GM12878 (cell line): ENCODE results near the gene TEF. TPM values are rescaled to one million over a fixed set of nuclear protein-coding genes. Genes with fewer than 3 reads are reported as not detected.

Source experiments
- ATAC-seq: fragments of 200-7000 bp; cut with Tn5 transposase; 3 replicates; pipeline ENCODE4 v1.9.1; 2020; ENCODE audit warnings: mild to moderate bottlenecking, moderate library complexity
- BruUV-seq: library from RNA; stranded (reverse); fragments of 400-500 nt; replicated peaks from 2 replicates; lab custom pipeline; 2021; lab: Mats Ljungman, UMichigan
- CTCF ChIA-PET: fragments of 300-600 bp; sonication (Branson Sonifier 250); formaldehyde crosslinking; extraction: SDS; loops from one replicate; lab custom pipeline; 2021; ENCODE audit warnings: inconsistent platforms; lab: Yijun Ruan, JAX
- POLR2A ChIA-PET: fragments of 350-600 bp; formaldehyde crosslinking; extraction: SDS; loops from one replicate; lab custom pipeline; 2021; ENCODE audit warnings: inconsistent platforms; lab: Charles Lee
- RAD21 ChIA-PET: fragments of 300-600 bp; sonication (Branson Sonifier 250); formaldehyde crosslinking; loops from one replicate; lab custom pipeline; 2023; ENCODE audit warnings: antibody characterized with exemption; ENCODE audit not compliant: unreplicated experiment; lab: Charles Lee
- SMC1A ChIA-PET: fragments of 300-600 bp; sonication (Branson Sonifier 250); formaldehyde crosslinking; loops from one replicate; lab custom pipeline; 2023; ENCODE audit not compliant: unreplicated experiment, uncharacterized antibody; lab: Charles Lee
- DNase-seq: peaks from one replicate; pipeline ENCODE4 v3.0.0-alpha.2; 2011; ENCODE audit warnings: low read depth, low spot score
- FAIRE-seq: peaks from 3 replicates; lab custom pipeline; 2011; peaks lifted over from hg19 to GRCh38; lab: Jason Lieb, UNC
- H2AFZ ChIP-seq: 2 replicates; pipeline ENCODE4 v1.6.0; 2011; ENCODE audit warnings: low read depth, low read length, control low read depth; ENCODE audit not compliant: control insufficient read depth
- H3K27ac ChIP-seq: 2 replicates; pipeline ENCODE4 v1.5.1; 2011; ENCODE audit warnings: control low read depth; ENCODE audit not compliant: control insufficient read depth, insufficient read depth
- H3K27me3 ChIP-seq, 2 experiments: replicated peaks in 1 of 2; 2 replicates each; pipeline versions ENCODE4 v1.6.0 to v1.6.1; 2011; ENCODE audit warnings: low read length in 1 of 2; ENCODE audit not compliant: control insufficient read depth in 2 of 2, insufficient read depth in 2 of 2
- H3K36me3 ChIP-seq, 2 experiments: 2 replicates each; pipeline ENCODE4 v1.5.1; 2011; ENCODE audit warnings: low read length in 1 of 2; ENCODE audit not compliant: control insufficient read depth in 2 of 2, insufficient read depth in 2 of 2
- H3K4me1 ChIP-seq: 2 replicates; pipeline ENCODE4 v1.6.1; 2011; ENCODE audit warnings: mild to moderate bottlenecking, low read length, moderate library complexity, mixed read lengths; ENCODE audit not compliant: control insufficient read depth, insufficient read depth
- H3K4me2 ChIP-seq: 2 replicates; pipeline ENCODE4 v1.6.0; 2011; ENCODE audit warnings: control low read depth; ENCODE audit not compliant: control insufficient read depth, insufficient read depth
- H3K4me3 ChIP-seq: fragments of 200-600 bp; sonication (generic); 2 replicates; pipeline ENCODE4 v1.5.1; 2016
- H3K79me2 ChIP-seq: 2 replicates; pipeline ENCODE4 v1.6.0; 2011; ENCODE audit warnings: low read length; ENCODE audit not compliant: control insufficient read depth, insufficient read depth
- H3K9ac ChIP-seq: 2 replicates; pipeline ENCODE4 v1.8.0; 2011; ENCODE audit warnings: low read length, control low read depth, mixed read lengths; ENCODE audit not compliant: control insufficient read depth, insufficient read depth
- H3K9me3 ChIP-seq: replicated peaks from 3 replicates; pipeline ENCODE4 v1.5.1; 2011; ENCODE audit warnings: mild to moderate bottlenecking, low read length; ENCODE audit not compliant: control insufficient read depth, insufficient read depth
- H4K20me1 ChIP-seq: 2 replicates; pipeline ENCODE4 v1.6.0; 2011; ENCODE audit not compliant: control insufficient read depth, insufficient read depth
- BACH1 ChIP-seq: fragments of 450-650 bp; IDR thresholded peaks from 2 replicates; pipeline ENCODE4 v1.6.1; 2017; ENCODE audit warnings: mild to moderate bottlenecking, borderline replicate concordance
- CBFB ChIP-seq: IDR thresholded peaks from 2 replicates; pipeline ENCODE4 v1.6.1; 2016; ENCODE audit warnings: antibody characterized with exemption, low read depth
- FOXM1 ChIP-seq: IDR thresholded peaks from 2 replicates; pipeline ENCODE4 v1.6.1; 2012; ENCODE audit warnings: low read depth, mild to moderate bottlenecking, inconsistent platforms, low read length, moderate library complexity
- GABPA ChIP-seq: IDR thresholded peaks from 2 replicates; pipeline ENCODE4 v1.6.1; 2014; ENCODE audit warnings: antibody characterized with exemption, low read depth, mild to moderate bottlenecking, inconsistent platforms
- MEF2A ChIP-seq: IDR thresholded peaks from 2 replicates; pipeline ENCODE4 v1.6.1; 2011; ENCODE audit warnings: low read depth, mild to moderate bottlenecking, low read length, moderate library complexity; ENCODE audit not compliant: insufficient read depth
- MEF2B ChIP-seq: fragments of 450-650 bp; IDR thresholded peaks from 2 replicates; pipeline ENCODE4 v1.6.1; 2018; ENCODE audit warnings: mild to moderate bottlenecking, moderate library complexity; ENCODE audit not compliant: partially characterized antibody, poor library complexity, severe bottlenecking
- PAX5 ChIP-seq: IDR thresholded peaks from 2 replicates; pipeline ENCODE4 v1.6.1; 2011; ENCODE audit warnings: low read depth, low read length, borderline replicate concordance
- PAX8 ChIP-seq: fragments of 450-650 bp; IDR thresholded peaks from 2 replicates; pipeline ENCODE4 v1.6.1; 2017; ENCODE audit warnings: mild to moderate bottlenecking, moderate library complexity
- RELB ChIP-seq: fragments of 450-650 bp; IDR thresholded peaks from 2 replicates; pipeline ENCODE4 v1.6.1; 2017; ENCODE audit warnings: low read depth, mild to moderate bottlenecking, moderate library complexity
- RUNX3 ChIP-seq: IDR thresholded peaks from 2 replicates; pipeline ENCODE4 v1.6.1; 2012; ENCODE audit warnings: low read length, inconsistent platforms
- SMC3 ChIP-seq: IDR thresholded peaks from 2 replicates; pipeline ENCODE4 v1.6.1; 2011; ENCODE audit warnings: low read length, improper control_type of control experiment, borderline replicate concordance
- SP1 ChIP-seq: IDR thresholded peaks from one replicate; pipeline ENCODE4 v1.6.1; 2011; ENCODE audit warnings: low read depth, low read length
- TAF1 ChIP-seq: IDR thresholded peaks from 2 replicates; pipeline ENCODE4 v1.6.1; 2011; ENCODE audit warnings: mild to moderate bottlenecking, low read depth, low read length, borderline replicate concordance
- ZBED1 ChIP-seq: IDR thresholded peaks from 2 replicates; pipeline ENCODE4 v1.6.1; 2016; ENCODE audit warnings: borderline replicate concordance
- WGBS: methylation state at CpG from one replicate; pipeline ENCODE4 v1.1.6; 2016; ENCODE audit warnings: low lambda C conversion rate; ENCODE audit not compliant: insufficient replicate concordance, insufficient coverage; ENCODE audit errors: missing lambda C conversion rate; 5-methylcytosine and 5-hydroxymethylcytosine counted together
- in situ Hi-C: fragments of 300-500 bp; cut with MboI; formaldehyde crosslinking; loops from 9 replicates; pipeline ENCODE4 v1.14.3; 2018; ENCODE audit warnings: mixed read lengths
- intact Hi-C: fragments of 100-400 bp; cut with micrococcal nuclease; formaldehyde crosslinking; loops from one replicate; pipeline ENCODE4 v1.14.2; 2022; ENCODE audit not compliant: unreplicated experiment
- polyA plus RNA-seq, 11 experiments: library from polyadenylated mRNA; depleted of rRNA in 4 of 11; unstranded in 6 of 11; stranded (reverse) in 5 of 11; fragments of >200 nt; fragmentation: Nextera tagmentation in 4 of 11; fragmentation: Illumina TruSeq in 1 of 11; extraction: Ambion mirVana in 4 of 11; extraction: Trizol in 1 of 11; gene quantifications; 1 replicate in 1 of 11; 2 replicates in 10 of 11; pipeline versions ENCODE4 v1.2.1 to v1.2.3, GENCODE V29; 2011 to 2016; ENCODE audit warnings: inconsistent platforms in 2 of 11, missing spikeins in 2 of 11, low read depth in 1 of 11
- total RNA-seq, 4 experiments: library from RNA; depleted of rRNA in 3 of 4; stranded (reverse); fragments of >200 nt in 3 of 4; fragmentation: Illumina TruSeq in 1 of 4; extraction: Trizol in 1 of 4; gene quantifications; 2 replicates each; pipeline versions ENCODE4 v1.2.1 to v1.2.3, GENCODE V29; 2013 to 2021
- TF ChIP-seq, protein P1 (sequence below): fragments of 450-650 bp; IDR thresholded peaks from 2 replicates; pipeline ENCODE4 v1.6.1; 2017; ENCODE audit warnings: mild to moderate bottlenecking
- TF ChIP-seq, protein P2 (sequence below), 3 experiments: IDR thresholded peaks in 2 of 3; conservative IDR thresholded peaks in 1 of 3; 2 replicates each; pipeline ENCODE4 v1.5.1; 2011; ENCODE audit warnings: low read depth in 3 of 3, low read length in 3 of 3, mild to moderate bottlenecking in 3 of 3, control low read depth in 2 of 3, moderate library complexity in 2 of 3, inconsistent platforms in 1 of 3, mixed read lengths in 1 of 3; ENCODE audit not compliant: control insufficient read depth in 2 of 3, insufficient read depth in 1 of 3; ENCODE audit errors: extremely low read depth in 1 of 3

Gene TEF
- total and polyA plus RNA-seq, 10 of the 15 experiments (the other 5 are each of a cell fraction or from before 2014, with no cell fraction given), result 0.23 to 4.9 (median 3.2) TPM

DNA sequence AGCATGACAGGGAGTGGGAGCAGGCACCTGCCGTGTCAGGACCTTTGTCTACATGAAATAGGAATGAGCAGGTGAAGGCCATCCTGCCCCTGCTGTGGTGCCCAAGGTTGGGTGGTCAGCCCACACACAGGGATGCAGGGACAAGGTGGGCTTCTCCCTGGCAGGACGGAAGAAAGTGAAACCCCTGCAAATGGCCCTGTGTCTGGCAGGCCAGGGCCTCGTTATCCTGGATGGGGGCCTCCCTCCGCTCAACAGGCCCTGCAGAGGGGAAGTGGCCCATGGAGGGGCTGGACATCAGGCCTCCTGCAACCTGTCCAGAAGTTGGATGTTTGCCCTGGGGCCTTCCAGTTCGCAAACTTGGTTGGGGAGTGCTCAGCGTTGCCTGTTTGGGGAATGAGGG lies 49.9 kb downstream of the TEF start:
- Histone ChIP-seq H3K4me3 (no peak overlapping the region), H3K36me3 (peaks cover 13 to 15% of the 10 kb centered on the region in 2 experiments; a peak in 3 of 4 replicates), H3K79me2 (no peaks in the 10 kb centered on the region; the same call in none of the 2 replicates), H3K4me1 (no peaks in the 10 kb centered on the region), H3K9me3 (no peaks in the 10 kb centered on the region), H3K27ac (no peak overlapping the region), H4K20me1 (peaks cover 5% of the 10 kb centered on the region; the same call in 1 of the 2 replicates), H3K9ac (no peak overlapping the region), H3K27me3 (no peaks in the 10 kb centered on the region), H3K4me2 (no peak overlapping the region), H2AFZ (no peak overlapping the region)
- 75% methylated on average over 6 of the region's 6 CpGs for WGBS
- no peak for TF ChIP-seq CBFB
- TF ChIP-seq RUNX3, result no peak
- no peak for TF ChIP-seq MEF2A
- TF ChIP-seq FOXM1, result no peak
- no peak for TF ChIP-seq GABPA
- TF ChIP-seq MEF2B, result no peak
- TF ChIP-seq SP1, result no peak
- no peak for TF ChIP-seq BACH1
- TF ChIP-seq PAX5, result no peak
- no peak for TF ChIP-seq RELB
- no peak for TF ChIP-seq PAX8
- TF ChIP-seq, protein P1, sequence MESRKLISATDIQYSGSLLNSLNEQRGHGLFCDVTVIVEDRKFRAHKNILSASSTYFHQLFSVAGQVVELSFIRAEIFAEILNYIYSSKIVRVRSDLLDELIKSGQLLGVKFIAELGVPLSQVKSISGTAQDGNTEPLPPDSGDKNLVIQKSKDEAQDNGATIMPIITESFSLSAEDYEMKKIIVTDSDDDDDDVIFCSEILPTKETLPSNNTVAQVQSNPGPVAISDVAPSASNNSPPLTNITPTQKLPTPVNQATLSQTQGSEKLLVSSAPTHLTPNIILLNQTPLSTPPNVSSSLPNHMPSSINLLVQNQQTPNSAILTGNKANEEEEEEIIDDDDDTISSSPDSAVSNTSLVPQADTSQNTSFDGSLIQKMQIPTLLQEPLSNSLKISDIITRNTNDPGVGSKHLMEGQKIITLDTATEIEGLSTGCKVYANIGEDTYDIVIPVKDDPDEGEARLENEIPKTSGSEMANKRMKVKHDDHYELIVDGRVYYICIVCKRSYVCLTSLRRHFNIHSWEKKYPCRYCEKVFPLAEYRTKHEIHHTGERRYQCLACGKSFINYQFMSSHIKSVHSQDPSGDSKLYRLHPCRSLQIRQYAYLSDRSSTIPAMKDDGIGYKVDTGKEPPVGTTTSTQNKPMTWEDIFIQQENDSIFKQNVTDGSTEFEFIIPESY, result no peak
- TF ChIP-seq TAF1, result no peak
- no peak for TF ChIP-seq ZBED1
- no peak for TF ChIP-seq SMC3
- TF ChIP-seq, protein P2, sequence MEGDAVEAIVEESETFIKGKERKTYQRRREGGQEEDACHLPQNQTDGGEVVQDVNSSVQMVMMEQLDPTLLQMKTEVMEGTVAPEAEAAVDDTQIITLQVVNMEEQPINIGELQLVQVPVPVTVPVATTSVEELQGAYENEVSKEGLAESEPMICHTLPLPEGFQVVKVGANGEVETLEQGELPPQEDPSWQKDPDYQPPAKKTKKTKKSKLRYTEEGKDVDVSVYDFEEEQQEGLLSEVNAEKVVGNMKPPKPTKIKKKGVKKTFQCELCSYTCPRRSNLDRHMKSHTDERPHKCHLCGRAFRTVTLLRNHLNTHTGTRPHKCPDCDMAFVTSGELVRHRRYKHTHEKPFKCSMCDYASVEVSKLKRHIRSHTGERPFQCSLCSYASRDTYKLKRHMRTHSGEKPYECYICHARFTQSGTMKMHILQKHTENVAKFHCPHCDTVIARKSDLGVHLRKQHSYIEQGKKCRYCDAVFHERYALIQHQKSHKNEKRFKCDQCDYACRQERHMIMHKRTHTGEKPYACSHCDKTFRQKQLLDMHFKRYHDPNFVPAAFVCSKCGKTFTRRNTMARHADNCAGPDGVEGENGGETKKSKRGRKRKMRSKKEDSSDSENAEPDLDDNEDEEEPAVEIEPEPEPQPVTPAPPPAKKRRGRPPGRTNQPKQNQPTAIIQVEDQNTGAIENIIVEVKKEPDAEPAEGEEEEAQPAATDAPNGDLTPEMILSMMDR (IDR thresholded peaks at IDR 0.05 in 2 of 3, conservative IDR thresholded peaks at IDR 0.05 in 1 of 3; ENCODE audit: control insufficient read depth in 2 of 3, extremely low read depth in 1 of 3, insufficient read depth in 1 of 3, low read depth in 3 of 3, low read length in 3 of 3), result no peak
- POLR2A ChIA-PET, result no interaction called here
- CTCF ChIA-PET, result interaction anchor here (0.6 kb wide), 1 partner anchor 45 kb away, joined by 4 read pairs; no protein-coding TSS in a partner anchor
- ATAC-seq (no peak), DNase-seq (no peak), FAIRE-seq (no peak)
- intact Hi-C loops, result no loop called here
- BruUV-seq, result no TSS peak
- in situ Hi-C loops, result no loop called here
- RAD21 ChIA-PET, result no interaction called here
- SMC1A ChIA-PET, result no interaction called here
